Loucy (cell line): Measurements from ENCODE around the gene TSPAN9.

Experiments used
- H2AFZ ChIP-seq: fragments of 200-600 bp; sonication (generic); 2 replicates; pipeline ENCODE4 v1.6.0; 2016; ENCODE audit warnings: antibody characterized with exemption, mild to moderate bottlenecking, low read length, moderate library complexity
- H3F3A ChIP-seq: fragments of 200-600 bp; 2 replicates; pipeline ENCODE4 v1.6.0; 2016; ENCODE audit warnings: antibody characterized with exemption, low read depth, mild to moderate bottlenecking
- H3K27me3 ChIP-seq: fragments of 200-600 bp; sonication (generic); 2 replicates; pipeline ENCODE4 v1.6.1; 2014; ENCODE audit warnings: low read length, mild to moderate bottlenecking; ENCODE audit not compliant: insufficient read depth, poor library complexity, severe bottlenecking
- H3K36me3 ChIP-seq: fragments of 200-600 bp; sonication (generic); 2 replicates; pipeline ENCODE4 v1.6.1; 2016; ENCODE audit warnings: low read length; ENCODE audit not compliant: insufficient read depth
- H3K4me1 ChIP-seq: fragments of 200-600 bp; sonication (generic); 2 replicates; pipeline ENCODE4 v1.5.1; 2014; ENCODE audit warnings: low read length, mild to moderate bottlenecking; ENCODE audit not compliant: insufficient read depth, poor library complexity, severe bottlenecking
- H3K4me2 ChIP-seq: fragments of 200-600 bp; sonication (generic); 2 replicates; pipeline ENCODE4 v1.6.0; 2014; ENCODE audit warnings: antibody characterized with exemption, low read length, low read depth, mild to moderate bottlenecking; ENCODE audit not compliant: poor library complexity, severe bottlenecking
- H3K4me3 ChIP-seq: fragments of 200-600 bp; sonication (generic); 2 replicates; pipeline ENCODE4 v1.5.1; 2014; ENCODE audit warnings: low read length, mild to moderate bottlenecking, mixed read lengths; ENCODE audit not compliant: poor library complexity, severe bottlenecking
- H3K79me2 ChIP-seq: fragments of 200-600 bp; sonication (generic); 2 replicates; pipeline ENCODE4 v1.6.1; 2014; ENCODE audit warnings: low read length; ENCODE audit not compliant: insufficient read depth
- H3K9ac ChIP-seq: fragments of 200-600 bp; sonication (generic); 2 replicates; pipeline ENCODE4 v1.6.0; 2014; ENCODE audit warnings: mild to moderate bottlenecking, low read depth, low read length, moderate library complexity; ENCODE audit not compliant: poor library complexity, severe bottlenecking
- H3K9me2 ChIP-seq: fragments of 200-600 bp; sonication (generic); replicated peaks from 2 replicates; pipeline ENCODE4 v1.6.1; 2016; ENCODE audit warnings: low read depth, low read length, mixed read lengths
- H3K9me3 ChIP-seq: fragments of 200-600 bp; sonication (generic); 2 replicates; pipeline ENCODE4 v1.6.1; 2014; ENCODE audit warnings: mild to moderate bottlenecking, antibody characterized with exemption, low read length, low read depth; ENCODE audit not compliant: insufficient read depth
- H4K20me1 ChIP-seq: fragments of 200-600 bp; sonication (generic); 2 replicates; pipeline ENCODE4 v1.6.0; 2014; ENCODE audit warnings: antibody characterized with exemption, low read length, mild to moderate bottlenecking; ENCODE audit not compliant: insufficient read depth, poor library complexity, severe bottlenecking
- EZH2phosphoT487 ChIP-seq: fragments of 200-600 bp; IDR thresholded peaks from 2 replicates; pipeline ENCODE4 v1.6.1; 2018; ENCODE audit warnings: antibody characterized with exemption, mild to moderate bottlenecking, moderate library complexity, borderline replicate concordance
- TF ChIP-seq, protein P1 (sequence below): fragments of 200-600 bp; sonication (generic); conservative IDR thresholded peaks from 2 replicates; pipeline ENCODE4 v1.5.1; 2014; ENCODE audit warnings: mild to moderate bottlenecking, antibody characterized with exemption, low read length

The TSPAN9 gene

DNA sequence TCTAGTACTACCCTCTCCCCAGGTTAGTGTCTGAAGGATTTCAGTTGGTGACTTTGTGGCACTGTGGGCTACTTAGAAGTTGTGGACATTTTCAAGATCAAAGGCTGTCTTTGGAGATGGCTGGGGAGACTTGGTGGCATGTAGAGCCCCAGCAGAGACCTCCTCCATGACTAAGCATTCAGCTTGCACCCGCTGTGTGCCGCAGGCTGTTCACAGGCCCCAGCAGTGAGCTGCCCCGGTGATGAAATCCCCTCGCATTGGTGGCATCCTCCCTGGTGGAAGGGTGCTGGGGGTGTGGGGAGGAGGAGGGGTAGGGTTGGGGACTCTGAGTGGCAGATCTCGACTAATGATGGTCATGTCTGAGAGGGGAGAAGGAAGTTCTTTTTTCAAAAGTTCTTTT is 173.9 kb downstream of the TSPAN9 start:
- Histone ChIP-seq H3K4me3 (no peak overlapping the region), H3K79me2 (no peaks in the 10 kb centered on the region), H3K9me2 (no peaks in the 10 kb centered on the region), H2AFZ (no peak overlapping the region), H3K36me3 (no peaks in the 10 kb centered on the region), H3K4me2 (no peak overlapping the region), H3K27me3 (no peaks in the 10 kb centered on the region), H3K9ac (no peak overlapping the region), H3K4me1 (peaks cover 5% of the 10 kb centered on the region), H3K9me3 (no peaks in the 10 kb centered on the region), H3F3A (no peaks in the 10 kb centered on the region), H4K20me1 (no peaks in the 10 kb centered on the region)
- no peak for TF ChIP-seq EZH2phosphoT487
- TF ChIP-seq, protein P1, sequence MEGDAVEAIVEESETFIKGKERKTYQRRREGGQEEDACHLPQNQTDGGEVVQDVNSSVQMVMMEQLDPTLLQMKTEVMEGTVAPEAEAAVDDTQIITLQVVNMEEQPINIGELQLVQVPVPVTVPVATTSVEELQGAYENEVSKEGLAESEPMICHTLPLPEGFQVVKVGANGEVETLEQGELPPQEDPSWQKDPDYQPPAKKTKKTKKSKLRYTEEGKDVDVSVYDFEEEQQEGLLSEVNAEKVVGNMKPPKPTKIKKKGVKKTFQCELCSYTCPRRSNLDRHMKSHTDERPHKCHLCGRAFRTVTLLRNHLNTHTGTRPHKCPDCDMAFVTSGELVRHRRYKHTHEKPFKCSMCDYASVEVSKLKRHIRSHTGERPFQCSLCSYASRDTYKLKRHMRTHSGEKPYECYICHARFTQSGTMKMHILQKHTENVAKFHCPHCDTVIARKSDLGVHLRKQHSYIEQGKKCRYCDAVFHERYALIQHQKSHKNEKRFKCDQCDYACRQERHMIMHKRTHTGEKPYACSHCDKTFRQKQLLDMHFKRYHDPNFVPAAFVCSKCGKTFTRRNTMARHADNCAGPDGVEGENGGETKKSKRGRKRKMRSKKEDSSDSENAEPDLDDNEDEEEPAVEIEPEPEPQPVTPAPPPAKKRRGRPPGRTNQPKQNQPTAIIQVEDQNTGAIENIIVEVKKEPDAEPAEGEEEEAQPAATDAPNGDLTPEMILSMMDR = no peak

DNA sequence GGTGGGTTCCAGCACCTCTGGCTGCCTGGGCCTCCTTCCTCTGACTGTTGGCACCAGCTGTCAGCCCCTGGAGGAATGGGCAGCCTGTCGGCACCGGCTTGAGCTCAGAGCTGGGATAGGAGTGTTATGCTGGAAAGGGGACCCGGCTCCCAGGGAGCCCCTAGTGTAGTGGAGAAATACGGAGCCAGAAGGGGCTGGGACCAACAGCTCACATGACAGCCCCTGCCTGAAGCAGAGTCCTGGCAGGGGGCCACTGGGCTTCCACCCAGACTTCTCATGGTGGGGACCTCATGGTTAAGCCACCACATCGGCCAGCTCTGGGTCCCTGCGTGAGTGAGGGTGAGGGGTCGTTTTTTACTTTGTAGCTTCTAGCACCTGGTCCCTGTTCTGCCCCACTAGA is 174.5 kb downstream of the TSPAN9 start:
- no peaks in the 10 kb centered on the region for H3K36me3 ChIP-seq
- H3K27me3 ChIP-seq = no peaks in the 10 kb centered on the region
- no peak for TF ChIP-seq EZH2phosphoT487
- TF ChIP-seq, protein P1 = no peak
- H3K4me2 ChIP-seq = no peak overlapping the region
- H2AFZ ChIP-seq = no peak overlapping the region
- peaks cover 5% of the 10 kb centered on the region for H3K4me1 ChIP-seq
- no peaks in the 10 kb centered on the region for H3K9me3 ChIP-seq
- no peaks in the 10 kb centered on the region for H3F3A ChIP-seq
- no peak overlapping the region for H3K9ac ChIP-seq
- H4K20me1 ChIP-seq = no peaks in the 10 kb centered on the region
- H3K4me3 ChIP-seq = no peak overlapping the region
- H3K9me2 ChIP-seq = no peaks in the 10 kb centered on the region
- H3K79me2 ChIP-seq = no peaks in the 10 kb centered on the region

DNA sequence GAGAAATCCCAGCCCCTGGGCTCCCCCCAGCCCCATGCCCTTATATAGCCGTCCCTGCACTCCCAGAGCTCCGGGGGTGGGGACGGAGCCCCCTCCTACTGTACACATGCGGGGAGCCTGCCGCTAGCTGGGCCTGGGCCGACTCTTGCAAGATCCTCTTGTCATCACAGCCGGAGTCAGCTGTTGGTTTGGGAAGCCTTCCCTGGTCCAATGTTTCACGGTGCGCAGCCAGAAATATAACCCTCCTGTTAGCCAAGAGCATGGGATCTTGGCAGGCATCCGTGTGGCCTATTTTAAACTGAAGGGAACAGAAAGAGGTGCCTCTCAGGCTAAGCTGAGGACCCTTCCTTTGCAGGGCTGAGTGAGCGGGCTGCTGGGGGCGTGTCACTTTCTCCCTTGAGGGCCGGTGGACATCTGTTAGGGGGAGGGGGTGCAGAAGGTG is 175.3 kb downstream of the TSPAN9 start:
- Histone ChIP-seq H3K9me3 (no peaks in the 10 kb centered on the region), H3K9me2 (no peaks in the 10 kb centered on the region), H3F3A (no peaks in the 10 kb centered on the region), H2AFZ (no peak overlapping the region), H4K20me1 (no peaks in the 10 kb centered on the region), H3K4me1 (peaks cover 5% of the 10 kb centered on the region), H3K27me3 (no peaks in the 10 kb centered on the region), H3K9ac (no peak overlapping the region), H3K79me2 (no peaks in the 10 kb centered on the region), H3K4me3 (no peak overlapping the region), H3K36me3 (no peaks in the 10 kb centered on the region), H3K4me2 (no peak overlapping the region)
- TF ChIP-seq, protein P1 = no peak
